Neuron (in vitro differentiated cells): Measurements from ENCODE around the gene ELP2.

Source experiments
- H2AFZ ChIP-seq: one replicate; pipeline ENCODE4 v1.6.1; 2013; ENCODE audit warnings: low read depth, mild to moderate bottlenecking, inconsistent platforms, low read length, moderate library complexity
- H3K27me3 ChIP-seq: one replicate; pipeline ENCODE4 v1.6.1; 2013; ENCODE audit warnings: low read length; ENCODE audit not compliant: insufficient read depth
- H3K36me3 ChIP-seq: one replicate; pipeline ENCODE4 v1.6.1; 2013; ENCODE audit warnings: low read length; ENCODE audit not compliant: insufficient read depth
- H3K4me1 ChIP-seq: one replicate; pipeline ENCODE4 v1.6.1; 2013; ENCODE audit warnings: low read length; ENCODE audit not compliant: insufficient read depth
- H3K4me3 ChIP-seq: 2 replicates; pipeline ENCODE4 v1.5.1; 2013; ENCODE audit warnings: mild to moderate bottlenecking, low read length, moderate library complexity
- H3K9me3 ChIP-seq: one replicate; pipeline ENCODE4 v1.6.1; 2013; ENCODE audit warnings: low read length

ELP2 gene

GRCh38 chr18:36177913-36178312 lies 48.2 kb downstream of the ELP2 start:
- Histone ChIP-seq H3K36me3 (peaks cover 36% of the 10 kb centered on the region), H3K27me3 (no peaks in the 10 kb centered on the region), H3K4me1 (no peaks in the 10 kb centered on the region), H2AFZ (no peak overlapping the region), H3K4me3 (no peak overlapping the region), H3K9me3 (no peaks in the 10 kb centered on the region)

- H3K27me3 ChIP-seq = no peaks in the 10 kb centered on the region
- no peak overlapping the region for H2AFZ ChIP-seq
- no peaks in the 10 kb centered on the region for H3K9me3 ChIP-seq
- H3K36me3 ChIP-seq = peaks cover 22% of the 10 kb centered on the region
- no peak overlapping the region for H3K4me3 ChIP-seq
- no peaks in the 10 kb centered on the region for H3K4me1 ChIP-seq
These were observed 50.1 kb downstream of the ELP2 start for GRCh38 chr18:36179562-36180355.

- Histone ChIP-seq H3K4me3 (no peak overlapping the region), H3K4me1 (no peaks in the 10 kb centered on the region), H3K9me3 (no peaks in the 10 kb centered on the region), H3K36me3 (peaks cover 5% of the 10 kb centered on the region), H2AFZ (no peak overlapping the region), H3K27me3 (peaks cover 4% of the 10 kb centered on the region)
These were observed 51.7 kb downstream of the ELP2 start for GRCh38 chr18:36181441-36181840.

GRCh38 chr18:36181898-36182506 lies 52.3 kb downstream of the ELP2 start:
- Histone ChIP-seq H3K4me3 (no peak overlapping the region), H3K36me3 (peaks cover 2% of the 10 kb centered on the region), H2AFZ (no peak overlapping the region)

GRCh38 chr18:36183033-36183432 lies 53.3 kb downstream of the ELP2 start:
- H2AFZ ChIP-seq = no peak overlapping the region
- no peaks in the 10 kb centered on the region for H3K4me1 ChIP-seq
- H3K36me3 ChIP-seq = peaks cover under 1% of the 10 kb centered on the region
- no peak overlapping the region for H3K4me3 ChIP-seq
- no peaks in the 10 kb centered on the region for H3K9me3 ChIP-seq
- peaks cover 9% of the 10 kb centered on the region for H3K27me3 ChIP-seq

More at GRCh38 chr18:36181898-36182506, 52.3 kb downstream of the ELP2 start:
- Histone ChIP-seq H3K27me3 (peaks cover 5% of the 10 kb centered on the region), H3K4me1 (no peaks in the 10 kb centered on the region), H3K9me3 (no peaks in the 10 kb centered on the region)

GRCh38 chr18:36183987-36184386 lies 54.3 kb downstream of the ELP2 start:
- H2AFZ ChIP-seq = no peak overlapping the region
- no peaks in the 10 kb centered on the region for H3K9me3 ChIP-seq
- no peak overlapping the region for H3K4me3 ChIP-seq
- H3K4me1 ChIP-seq = no peaks in the 10 kb centered on the region
- no peaks in the 10 kb centered on the region for H3K36me3 ChIP-seq
- H3K27me3 ChIP-seq = peaks cover 14% of the 10 kb centered on the region

- no peak overlapping the region for H2AFZ ChIP-seq
- no peaks in the 10 kb centered on the region for H3K36me3 ChIP-seq
- H3K4me3 ChIP-seq = no peak overlapping the region
- no peaks in the 10 kb centered on the region for H3K9me3 ChIP-seq
- H3K4me1 ChIP-seq = no peaks in the 10 kb centered on the region
- H3K27me3 ChIP-seq = peaks cover 14% of the 10 kb centered on the region
These were observed 55.5 kb downstream of the ELP2 start for GRCh38 chr18:36185157-36185556.

GRCh38 chr18:36185901-36186460 lies 56.3 kb downstream of the ELP2 start:
- H3K27me3 ChIP-seq = peaks cover 14% of the 10 kb centered on the region
- no peak overlapping the region for H2AFZ ChIP-seq
- H3K4me1 ChIP-seq = no peaks in the 10 kb centered on the region
- H3K4me3 ChIP-seq = no peak overlapping the region
- no peaks in the 10 kb centered on the region for H3K36me3 ChIP-seq
- H3K9me3 ChIP-seq = no peaks in the 10 kb centered on the region

GRCh38 chr18:36186461-36187192 lies 56.9 kb downstream of the ELP2 start:
- Histone ChIP-seq H3K4me3 (peak overlapping the region; percentile 69), H3K4me1 (no peaks in the 10 kb centered on the region), H3K36me3 (no peaks in the 10 kb centered on the region), H3K27me3 (peaks cover 14% of the 10 kb centered on the region), H2AFZ (peak overlapping the region; percentile 96), H3K9me3 (no peaks in the 10 kb centered on the region)

- peaks cover 14% of the 10 kb centered on the region for H3K27me3 ChIP-seq
- H2AFZ ChIP-seq = peak within 1 kb of the TSS; percentile 96
- H3K36me3 ChIP-seq = no peaks in the 10 kb centered on the region
- H3K9me3 ChIP-seq = no peaks in the 10 kb centered on the region
- peak within 1 kb of the TSS; percentile 69 for H3K4me3 ChIP-seq
- no peaks in the 10 kb centered on the region for H3K4me1 ChIP-seq
These were observed 57.6 kb downstream of the ELP2 start, which contains the start of gene MOCOS for GRCh38 chr18:36187193-36187825. Gene MOCOS (plus strand): TSS chr18:36187497. CDS start chr18:36187540, 43 bp downstream.

- H3K4me3 ChIP-seq = peak overlapping the region; percentile 69
These were observed 58.4 kb downstream of the ELP2 start for GRCh38 chr18:36187826-36188721.

GRCh38 chr18:36188916-36189315 lies 59.2 kb downstream of the ELP2 start:
- H3K4me1 ChIP-seq = no peaks in the 10 kb centered on the region
- no peak overlapping the region for H2AFZ ChIP-seq
- peaks cover 14% of the 10 kb centered on the region for H3K27me3 ChIP-seq
- no peak overlapping the region for H3K4me3 ChIP-seq
- H3K9me3 ChIP-seq = no peaks in the 10 kb centered on the region
- no peaks in the 10 kb centered on the region for H3K36me3 ChIP-seq

More at GRCh38 chr18:36187826-36188721, 58.4 kb downstream of the ELP2 start:
- no peaks in the 10 kb centered on the region for H3K4me1 ChIP-seq
- H3K27me3 ChIP-seq = peaks cover 14% of the 10 kb centered on the region
- H3K36me3 ChIP-seq = no peaks in the 10 kb centered on the region
- H2AFZ ChIP-seq = peak overlapping the region; percentile 96
- no peaks in the 10 kb centered on the region for H3K9me3 ChIP-seq
